HG03108 (cell line): Measurements from ENCODE around the gene PDYN.

Source experiments
- ATAC-seq: cut with Tn5 transposase; IDR thresholded peaks from one replicate; pipeline ENCODE4 v1.9.1; 2021; ENCODE audit warnings: moderate library complexity; ENCODE audit not compliant: unreplicated experiment

The PDYN gene

GRCh38 chr20:1952737-1953530 lies 40.9 kb downstream of the PDYN start:
- ATAC-seq = no peak

- ATAC-seq = no peak
Observed at GRCh38 chr20:1951436-1952115, 42.3 kb downstream of the PDYN start.

- no peak for ATAC-seq
Observed at GRCh38 chr20:1950836-1951235, 43.0 kb downstream of the PDYN start.

- no peak for ATAC-seq
Observed at GRCh38 chr20:1949347-1950100, 44.3 kb downstream of the PDYN start.

GRCh38 chr20:1947535-1947846 lies 46.4 kb downstream of the PDYN start:
- no peak for ATAC-seq

GRCh38 chr20:1946762-1947534 lies 46.9 kb downstream of the PDYN start:
- no peak for ATAC-seq

GRCh38 chr20:1946442-1946761 lies 47.5 kb downstream of the PDYN start:
- no peak for ATAC-seq

GRCh38 chr20:1945660-1946059 lies 48.2 kb downstream of the PDYN start:
- no peak for ATAC-seq

GRCh38 chr20:1945134-1945618 lies 48.7 kb downstream of the PDYN start:
- ATAC-seq = no peak

- ATAC-seq = no peak
Observed at GRCh38 chr20:1944345-1945091, 49.3 kb downstream of the PDYN start.

- no peak for ATAC-seq
Observed at GRCh38 chr20:1943275-1944002, 50.4 kb downstream of the PDYN start.

- ATAC-seq = no peak
Observed at GRCh38 chr20:1942486-1943274, 51.2 kb downstream of the PDYN start.

GRCh38 chr20:1942061-1942460 lies 51.8 kb downstream of the PDYN start:
- ATAC-seq = no peak

GRCh38 chr20:1941226-1941625 lies 52.6 kb downstream of the PDYN start:
- ATAC-seq = no peak

- ATAC-seq = no peak
Observed at GRCh38 chr20:1940581-1940980, 53.3 kb downstream of the PDYN start.

- ATAC-seq = no peak
Observed at GRCh38 chr20:1939270-1939595, 54.6 kb downstream of the PDYN start.

GRCh38 chr20:1938464-1939269 lies 55.2 kb downstream of the PDYN start:
- no peak for ATAC-seq

GRCh38 chr20:1937316-1937976 lies 56.4 kb downstream of the PDYN start:
- ATAC-seq = no peak
